Measurements from ENCODE around the gene CDK10.
"Not testable (repeated sequence)": the region's sequence is repeated elsewhere in the genome, so short reads cannot be mapped to it uniquely, and the experiment has no call there.

Gene CDK10

DNA sequence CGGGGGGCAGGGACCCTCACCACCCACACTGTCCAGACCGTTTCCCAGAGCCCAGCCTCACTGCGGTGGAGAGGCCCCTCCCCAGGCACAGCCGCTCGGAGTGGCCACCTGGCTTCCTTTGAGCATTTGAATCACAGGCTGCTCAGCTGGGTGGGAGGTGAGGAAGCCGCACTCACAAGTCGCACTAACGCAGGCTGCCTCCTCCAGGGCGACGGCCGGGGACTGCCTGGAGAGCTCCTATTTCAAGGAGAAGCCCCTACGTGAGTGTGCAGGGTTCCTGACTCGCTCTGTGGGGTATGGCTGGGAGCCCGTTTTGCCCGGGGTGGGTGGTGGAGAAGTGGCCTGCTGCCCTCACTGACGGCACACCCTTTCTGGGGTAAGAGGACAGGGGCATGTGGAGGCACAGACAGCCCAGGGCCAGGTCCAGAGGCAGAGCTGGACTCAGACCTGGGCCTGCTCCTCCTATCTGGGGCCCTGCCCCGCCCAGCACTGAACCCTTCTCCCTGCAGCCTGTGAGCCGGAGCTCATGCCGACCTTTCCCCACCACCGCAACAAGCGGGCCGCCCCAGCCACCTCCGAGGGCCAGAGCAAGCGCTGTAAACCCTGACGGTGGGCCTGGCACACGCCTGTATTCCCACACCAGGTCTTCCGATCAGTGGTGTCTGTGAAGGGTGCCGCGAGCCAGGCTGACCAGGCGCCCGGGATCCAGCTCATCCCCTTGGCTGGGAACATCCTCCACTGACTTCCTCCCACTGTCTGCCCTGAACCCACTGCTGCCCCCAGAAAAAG is 8.8 kb downstream of the CDK10 start:
- DNase-seq (ENCODE audit: low read depth in 2 of 2, low spot score in 1 of 2) = no peak

GRCh38 chr16:89695875-89696669 is 9.6 kb downstream of the CDK10 start:
- no peak for DNase-seq (ENCODE audit: low read depth in 2 of 2, low spot score in 1 of 2)

GRCh38 chr16:89696670-89697128 is 10.2 kb downstream of the CDK10 start:
- DNase-seq (ENCODE audit: low read depth in 2 of 2, low spot score in 1 of 2) = no peak

DNA sequence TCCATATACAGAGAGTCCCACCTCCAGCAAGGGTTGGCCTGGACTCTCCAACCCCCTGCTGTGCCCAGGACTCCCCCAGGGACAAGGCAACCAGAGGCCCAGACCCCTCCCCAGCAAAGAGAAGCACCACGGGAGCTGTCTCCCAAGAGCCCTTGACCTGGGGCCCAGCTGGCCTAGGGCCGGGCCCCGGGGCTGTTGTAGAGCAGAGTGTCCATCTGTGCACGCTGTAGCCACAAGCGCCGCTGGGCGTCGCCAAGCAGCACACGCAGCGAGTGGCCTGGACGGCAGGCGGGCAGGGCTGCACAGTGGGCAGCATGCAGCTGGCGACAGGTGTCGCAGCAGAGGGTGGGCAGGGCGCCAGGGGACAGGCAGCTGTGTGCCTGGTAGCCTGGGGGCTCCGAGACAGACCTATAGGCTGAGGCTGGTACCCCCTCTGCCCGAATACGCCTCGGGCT is 10.7 kb downstream of the CDK10 start:
- no peak for DNase-seq (ENCODE audit: low read depth in 2 of 2, low spot score in 1 of 2)

GRCh38 chr16:89697616-89698331 is 11.3 kb downstream of the CDK10 start:
- no peak for DNase-seq (ENCODE audit: low read depth in 2 of 2, low spot score in 1 of 2)

- not testable (repeated sequence) for DNase-seq (ENCODE audit: low read depth in 2 of 2, low spot score in 1 of 2)
Observed at GRCh38 chr16:89698717-89699116, 12.2 kb downstream of the CDK10 start.

DNA sequence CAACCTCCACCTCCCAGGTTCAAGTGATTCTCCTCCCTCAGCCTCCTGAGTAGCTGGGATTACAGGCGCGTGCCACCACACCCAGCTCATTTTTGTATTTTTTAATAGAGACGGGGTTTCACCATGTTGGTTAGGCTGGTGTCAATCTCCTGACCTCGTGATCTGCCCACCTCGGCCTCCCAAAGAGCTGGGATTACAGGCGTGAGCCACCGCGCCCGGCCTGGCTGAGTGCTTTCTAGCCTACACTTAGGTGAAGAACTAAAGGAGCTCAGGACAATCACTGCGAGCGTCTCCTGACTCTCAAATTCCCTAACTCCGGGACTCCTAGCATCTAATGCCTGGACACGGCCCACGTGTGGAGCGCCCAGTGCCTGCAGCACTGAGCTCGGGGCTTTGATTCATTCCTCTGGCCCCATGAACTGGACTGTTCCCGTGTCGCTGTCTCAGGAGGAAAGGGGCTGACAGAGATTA is 13.2 kb downstream of the CDK10 start:
- DNase-seq (ENCODE audit: low read depth in 2 of 2, low spot score in 1 of 2) = not testable (repeated sequence)

GRCh38 chr16:89700100-89700648 is 13.7 kb downstream of the CDK10 start:
- peak; percentile 91 to 94 for DNase-seq (ENCODE audit: low read depth in 2 of 2, low spot score in 1 of 2)

DNA sequence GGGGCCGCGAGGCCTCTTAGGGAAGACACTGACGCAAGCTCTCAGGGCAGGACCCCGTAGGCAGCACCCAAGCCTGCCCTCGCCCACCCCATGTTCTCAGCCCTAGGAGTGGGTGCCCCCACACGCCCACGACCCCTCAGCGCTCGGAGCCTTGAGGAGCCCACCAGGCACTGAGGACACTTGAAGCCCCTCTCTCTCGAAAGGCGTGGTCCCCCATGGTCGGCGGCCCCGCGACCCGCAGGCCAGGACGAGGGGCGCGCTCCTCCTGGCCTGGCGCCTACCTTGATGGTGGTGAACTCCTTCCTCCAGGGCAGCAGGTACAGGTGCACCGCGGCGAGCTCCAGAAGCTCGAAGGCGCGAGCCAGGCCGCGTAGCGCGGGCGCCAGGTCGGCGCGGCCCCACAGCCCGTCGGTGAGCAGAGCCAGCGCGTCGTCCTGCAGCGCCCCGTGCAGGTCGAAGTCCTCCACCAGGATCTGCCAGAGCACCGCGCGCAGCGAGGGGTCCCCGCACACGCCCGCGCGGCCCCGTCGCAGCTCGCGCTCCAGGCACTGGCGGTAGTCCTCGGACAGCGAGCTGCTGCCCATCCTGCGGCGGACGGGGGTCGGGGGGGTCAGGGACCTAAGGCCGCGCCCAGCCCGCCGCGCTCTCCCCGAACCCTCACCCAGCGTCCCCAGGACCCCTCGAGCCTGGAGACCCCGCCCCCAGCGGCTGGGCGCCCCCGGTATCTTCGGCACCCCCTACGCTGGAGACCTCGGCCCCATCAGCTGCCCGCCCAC is 14.3 kb downstream of the CDK10 start:
- DNase-seq (ENCODE audit: low read depth in 2 of 2, low spot score in 1 of 2) = no peak

DNA sequence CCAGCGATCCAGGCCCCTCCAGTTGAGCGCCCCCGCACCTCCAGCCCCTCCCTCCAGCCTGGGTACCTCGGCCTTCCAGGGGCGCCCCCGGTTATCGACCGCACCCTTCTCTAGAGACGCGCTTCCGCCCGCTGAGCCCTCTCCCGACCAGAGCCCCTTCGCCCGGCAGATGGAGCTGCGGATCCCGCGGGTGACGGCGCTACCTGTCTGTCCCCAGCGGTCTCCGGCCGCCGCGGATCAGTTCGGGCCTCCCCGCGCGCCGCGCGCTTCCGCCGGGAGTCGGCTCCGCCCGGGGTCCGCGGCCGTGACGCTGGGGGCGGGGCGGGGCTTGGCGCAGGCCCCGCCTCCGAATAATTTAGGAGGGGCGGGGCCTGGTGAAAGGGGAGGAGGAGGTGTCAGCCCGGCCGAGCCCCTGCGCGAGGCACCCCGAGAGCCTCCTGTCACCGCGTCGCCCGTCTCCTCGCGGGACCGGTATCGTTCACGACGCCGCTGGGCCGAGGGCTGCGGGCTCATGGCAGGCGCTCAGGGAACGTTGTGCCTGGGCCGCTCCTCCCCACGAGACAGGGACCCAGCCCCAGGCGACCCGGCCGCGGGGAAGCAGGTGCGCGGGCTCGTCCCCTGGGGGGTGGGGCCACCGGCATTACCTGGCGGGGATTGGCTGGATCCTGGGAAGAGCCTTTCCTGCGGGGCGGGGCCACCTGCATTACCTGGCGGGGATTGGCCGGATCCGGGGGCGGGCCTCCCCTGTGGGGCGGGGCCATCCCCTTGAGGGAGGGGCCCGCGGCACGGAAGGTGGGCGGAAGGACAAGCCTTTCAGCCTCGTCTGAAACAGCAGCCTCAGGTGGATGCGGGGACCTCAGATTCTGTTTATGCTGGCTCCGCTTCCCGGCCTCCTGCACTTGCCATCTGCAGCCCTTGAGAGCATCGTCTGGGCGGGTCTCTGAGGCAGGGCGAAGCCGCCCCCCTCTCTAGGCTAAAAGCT is 15.2 kb downstream of the CDK10 start, which contains the start of gene SPATA2L:
SPATA2L (minus strand) TSS at position 281 of the 982 bp plus-strand sequence. CDS start 473 bp downstream, outside the sequence.
- peak; percentile 91 to 96 for DNase-seq (ENCODE audit: low read depth in 2 of 2, low spot score in 1 of 2)

- DNase-seq (ENCODE audit: low read depth in 2 of 2, low spot score in 1 of 2) = no peak
Observed at GRCh38 chr16:89704281-89704680, 17.8 kb downstream of the CDK10 start.

DNA sequence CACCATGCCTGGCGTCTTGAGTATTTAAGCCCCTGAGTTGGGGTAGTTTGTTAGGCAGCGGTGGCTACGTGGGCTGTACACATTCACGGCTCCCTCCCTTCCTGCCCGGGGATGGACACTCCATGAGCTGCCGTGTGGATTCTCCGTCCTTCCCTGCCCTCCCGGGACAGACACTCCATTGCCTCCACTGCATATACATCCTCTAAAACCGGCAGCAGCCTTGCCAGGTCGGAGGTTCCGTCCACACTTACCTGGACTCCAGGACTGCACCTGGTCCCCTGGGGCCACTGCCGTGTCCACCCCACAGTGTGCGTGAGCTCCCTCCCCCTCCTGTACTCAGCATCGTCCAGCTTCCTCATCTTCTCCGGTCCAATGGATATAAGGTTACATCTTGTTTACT is 18.5 kb downstream of the CDK10 start:
- DNase-seq (ENCODE audit: low read depth in 2 of 2, low spot score in 1 of 2) = no peak

DNA sequence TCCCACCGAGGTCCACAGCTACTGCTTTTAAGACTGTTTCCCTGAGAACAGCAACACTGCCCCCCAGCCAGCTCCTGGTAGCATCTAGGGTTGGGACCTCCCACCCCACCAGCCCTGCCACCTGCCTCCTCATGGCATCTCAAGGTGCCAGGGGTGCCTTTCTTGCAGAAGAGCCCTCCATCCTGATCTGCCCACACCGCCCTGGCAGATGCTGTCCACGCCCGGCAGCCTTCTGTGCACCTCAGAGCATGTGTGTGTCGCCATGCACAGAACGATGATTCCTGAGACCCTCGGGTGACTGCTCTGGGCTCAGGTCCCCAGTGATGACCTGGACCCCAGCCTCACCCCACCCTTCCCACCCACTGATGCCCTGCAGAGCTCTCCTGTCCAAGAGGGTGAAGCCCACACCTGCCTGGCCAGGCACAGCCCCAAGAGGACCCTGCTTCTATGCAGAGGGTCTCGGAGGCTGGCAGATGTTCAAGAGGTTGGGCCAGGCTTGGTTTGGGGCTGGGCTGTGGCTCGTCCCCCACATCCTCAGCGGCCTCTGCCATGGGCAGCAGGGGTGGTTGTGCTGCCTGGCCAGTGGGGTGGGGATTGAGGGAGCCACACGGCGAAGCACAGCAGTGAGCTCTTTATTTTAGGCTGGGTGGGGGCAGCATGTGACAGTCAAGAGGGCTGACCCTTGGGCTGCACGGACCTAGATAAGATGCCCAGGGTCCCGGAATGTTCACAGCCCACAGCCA is 20.2 kb downstream of the CDK10 start:
- no peak for DNase-seq (ENCODE audit: low read depth in 2 of 2, low spot score in 1 of 2)

DNA sequence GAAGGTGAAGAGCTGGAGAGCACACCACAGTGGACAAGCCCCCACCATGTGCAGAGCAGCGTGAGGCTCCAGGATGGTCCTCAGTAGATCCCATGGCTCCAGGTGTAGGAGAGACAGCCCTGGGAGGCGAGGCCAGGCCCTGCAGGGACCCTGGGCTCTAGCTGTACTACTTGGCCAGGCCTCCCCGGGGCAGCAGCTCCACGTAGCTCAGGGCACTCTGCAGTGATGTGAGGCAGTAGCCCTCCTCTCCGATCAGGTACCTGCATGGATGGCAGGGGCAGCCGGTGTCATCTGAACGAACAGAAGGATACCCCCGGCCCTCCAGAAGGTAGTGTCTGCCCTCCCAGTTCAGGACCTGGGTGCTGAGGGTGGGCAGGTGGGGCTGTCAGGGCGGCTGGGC is 21.2 kb downstream of the CDK10 start:
- DNase-seq (ENCODE audit: low read depth in 2 of 2, low spot score in 1 of 2) = no peak

- no peak for DNase-seq (ENCODE audit: low read depth in 2 of 2, low spot score in 1 of 2)
Observed at GRCh38 chr16:89708481-89708931, 22.0 kb downstream of the CDK10 start.

DNA sequence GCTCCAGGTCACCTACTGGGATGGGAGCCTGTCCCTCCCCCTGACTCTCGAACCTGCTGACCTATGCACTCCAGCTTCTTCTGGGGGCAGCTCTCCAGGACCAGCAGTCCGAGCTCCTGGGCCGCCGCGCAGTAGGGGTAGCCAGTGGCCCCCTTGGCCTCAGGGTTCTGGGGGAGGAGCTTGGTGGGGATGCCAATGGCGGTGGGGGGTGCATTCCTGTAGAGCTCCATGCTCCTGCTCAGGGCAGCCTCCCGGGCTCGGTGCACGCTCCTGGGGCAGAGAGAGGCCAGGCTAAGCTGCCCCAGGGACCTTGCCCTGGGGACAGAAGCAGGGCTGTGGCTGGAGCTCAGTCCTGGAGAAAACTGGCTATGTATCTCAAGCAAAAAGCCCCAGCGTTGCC is 22.7 kb downstream of the CDK10 start:
- DNase-seq (ENCODE audit: low read depth in 2 of 2, low spot score in 1 of 2) = no peak

GRCh38 chr16:89709716-89710432 is 23.4 kb downstream of the CDK10 start:
- DNase-seq (ENCODE audit: low read depth in 2 of 2, low spot score in 1 of 2) = no peak

Data from stimulated activated CD8-positive, alpha-beta memory T cell treated with anti-CD3 and anti-CD28 coated beads, Interleukin-4, amount 100 ng/mL, for 4 hours (primary cell).